Pulmonary artery endothelial cell (primary cell): ENCODE data around the gene GAS6. TPM values are rescaled to one million over a fixed set of nuclear protein-coding genes. Genes with fewer than 3 reads are reported as not detected.
"Not testable (repeated sequence)": the region's sequence is repeated elsewhere in the genome, so short reads cannot be mapped to it uniquely, and the experiment has no call there.

ENCODE experiments used
- DNase-seq: peaks from one replicate; pipeline ENCODE4 v3.0.0-alpha.2; 2011; ENCODE audit warnings: low read depth, low spot score
- total RNA-seq: library from RNA; depleted of rRNA; stranded (reverse); fragments of >200 nt; gene quantifications from 2 replicates; pipeline ENCODE4 v1.2.3, GENCODE V29; 2014

Gene GAS6
- total RNA-seq, 1 donor from 2014 or later: 127 TPM

GRCh38 chr13:113793718-113794085 is 70.2 kb downstream of the GAS6 start:
- no peak for DNase-seq

GRCh38 chr13:113792886-113793717 is 70.8 kb downstream of the GAS6 start:
- DNase-seq: no peak

- DNase-seq: no peak
Observed at GRCh38 chr13:113792236-113792770, 71.6 kb downstream of the GAS6 start.

- no peak for DNase-seq
Observed at GRCh38 chr13:113791761-113792160, 72.1 kb downstream of the GAS6 start.

GRCh38 chr13:113791226-113791625 is 72.7 kb downstream of the GAS6 start:
- no peak for DNase-seq

- not testable (repeated sequence) for DNase-seq
Observed at GRCh38 chr13:113789931-113790330, 73.9 kb downstream of the GAS6 start.

GRCh38 chr13:113789167-113789566 is 74.7 kb downstream of the GAS6 start:
- DNase-seq: no peak

GRCh38 chr13:113788413-113789135 is 75.3 kb downstream of the GAS6 start:
- DNase-seq: no peak

GRCh38 chr13:113787694-113788093 is 76.2 kb downstream of the GAS6 start:
- DNase-seq: no peak

- no peak for DNase-seq
Observed at GRCh38 chr13:113786262-113786841, 77.5 kb downstream of the GAS6 start.

GRCh38 chr13:113785051-113786010 is 78.5 kb downstream of the GAS6 start:
- peak; percentile 45 for DNase-seq

GRCh38 chr13:113784645-113785024 is 79.2 kb downstream of the GAS6 start:
- no peak for DNase-seq

- no peak for DNase-seq
Observed at GRCh38 chr13:113783966-113784644, 79.8 kb downstream of the GAS6 start.

- DNase-seq: no peak
Observed at GRCh38 chr13:113783200-113783881, 80.5 kb downstream of the GAS6 start.

GRCh38 chr13:113782472-113782871 is 81.4 kb downstream of the GAS6 start:
- no peak for DNase-seq

- DNase-seq: no peak
Observed at GRCh38 chr13:113781571-113781970, 82.3 kb downstream of the GAS6 start.

GRCh38 chr13:113777311-113778260 is 86.3 kb downstream of the GAS6 start:
- DNase-seq: no peak

- DNase-seq: no peak
Observed at GRCh38 chr13:113776231-113777125, 87.4 kb downstream of the GAS6 start.
